B cell (primary cell): ENCODE measurements around the gene COX8C. TPM values are rescaled to one million over a fixed set of nuclear protein-coding genes. Genes with fewer than 3 reads are reported as not detected.

Experiments used
- ATAC-seq: fragments of 200-7000 bp; cut with Tn5 transposase; one replicate; pipeline ENCODE4 v1.10.0; 2021; ENCODE audit warnings: low read depth, mild to moderate bottlenecking, moderate number of reproducible peaks, moderate library complexity
- CTCF ChIA-PET: fragments of 350-600 bp; sonication (Branson Sonifier 250); formaldehyde crosslinking; loops from one replicate; lab custom pipeline; 2021; ENCODE audit warnings: antibody characterized with exemption, inconsistent platforms; lab: Charles Lee
- POLR2A ChIA-PET: fragments of 350-600 bp; sonication (Branson Sonifier 250); formaldehyde crosslinking; loops from one replicate; lab custom pipeline; 2021; ENCODE audit warnings: antibody characterized with exemption; lab: Charles Lee
- DNase-seq: peaks from one replicate; pipeline ENCODE4 v3.0.0; 2013
- H2AFZ ChIP-seq: 2 replicates; pipeline ENCODE4 v1.6.1; 2012; ENCODE audit warnings: mild to moderate bottlenecking, low read depth, low read length; ENCODE audit not compliant: insufficient read depth, poor library complexity, severe bottlenecking
- H3K27ac ChIP-seq, 2 donors: 1 replicate in 1 of 2; 2 replicates in 1 of 2; pipeline ENCODE4 v1.5.1; 2012 to 2013; ENCODE audit warnings: low read length in 2 of 2, mild to moderate bottlenecking in 2 of 2, moderate library complexity in 1 of 2
- H3K27me3 ChIP-seq, 4 experiments: fragments of 200-600 bp in 1 of 4; sonication (generic) in 1 of 4; replicated peaks in 1 of 4; 1 replicate in 2 of 4; 2 replicates in 2 of 4; pipeline versions ENCODE4 v1.6.1 to v1.7.0; 2013 to 2016; ENCODE audit warnings: low read length in 3 of 4, mild to moderate bottlenecking in 2 of 4, mixed read lengths in 1 of 4, moderate library complexity in 1 of 4; ENCODE audit not compliant: insufficient read depth in 4 of 4, control insufficient read depth in 3 of 4; ENCODE audit errors: control extremely low read depth in 1 of 4
- H3K36me3 ChIP-seq, 2 experiments: replicated peaks in 1 of 2; 1 replicate in 1 of 2; 2 replicates in 1 of 2; pipeline versions ENCODE4 v1.6.1 to v1.7.1; 2013; ENCODE audit warnings: low read length in 1 of 2; ENCODE audit not compliant: insufficient read depth in 2 of 2, control insufficient read depth in 1 of 2; ENCODE audit errors: control extremely low read depth in 1 of 2, extremely low read depth in 1 of 2
- H3K4me1 ChIP-seq, 2 donors: fragments of 200-600 bp in 1 of 2; sonication (generic) in 1 of 2; 1 replicate in 1 of 2; 2 replicates in 1 of 2; pipeline versions ENCODE4 v1.5.1 to v1.6.1; 2013 to 2017; ENCODE audit warnings: low read length in 2 of 2; ENCODE audit not compliant: control insufficient read depth in 2 of 2, insufficient read depth in 2 of 2
- H3K4me2 ChIP-seq: replicated peaks from 2 replicates; pipeline ENCODE3; 2012; ENCODE audit warnings: mild to moderate bottlenecking, low read depth, low read length; ENCODE audit not compliant: poor library complexity, severe bottlenecking
- H3K4me3 ChIP-seq, 5 experiments: fragments of 200-600 bp in 1 of 5; sonication (generic) in 1 of 5; 1 replicate in 3 of 5; 2 replicates in 2 of 5; pipeline versions ENCODE4 v1.5.1 to v1.7.0; 2011 to 2016; ENCODE audit warnings: low read length in 4 of 5, mild to moderate bottlenecking in 4 of 5, low read depth in 2 of 5, control low read depth in 1 of 5, moderate library complexity in 1 of 5; ENCODE audit not compliant: insufficient read depth in 1 of 5; ENCODE audit errors: control extremely low read depth in 1 of 5, extremely low read depth in 1 of 5
- H3K79me2 ChIP-seq: fragments of 200-600 bp; sonication (generic); one replicate; pipeline ENCODE4 v1.6.0; 2016; ENCODE audit warnings: low read length; ENCODE audit not compliant: control insufficient read depth, insufficient read depth
- H3K9ac ChIP-seq: fragments of 200-600 bp; sonication (generic); 2 replicates; pipeline ENCODE4 v1.6.1; 2017; ENCODE audit warnings: mild to moderate bottlenecking, low read length, moderate library complexity
- H3K9me3 ChIP-seq, 3 donors: one replicate each; pipeline versions ENCODE4 v1.6.1 to v1.7.1; 2013; ENCODE audit warnings: low read length in 2 of 3; ENCODE audit not compliant: control insufficient read depth in 2 of 3, insufficient read depth in 1 of 3; ENCODE audit errors: control extremely low read depth in 1 of 3
- H4K20me1 ChIP-seq: 2 replicates; pipeline ENCODE4 v1.6.0; 2012; ENCODE audit warnings: mild to moderate bottlenecking, low read length; ENCODE audit not compliant: insufficient read depth, control insufficient read depth, poor library complexity, severe bottlenecking
- H3K27ac Mint-ChIP-seq: one replicate; pipeline ENCODE4 v1.8.0; 2021; ENCODE audit warnings: mixed read lengths
- H3K27me3 Mint-ChIP-seq: one replicate; pipeline ENCODE4 v1.8.0; 2021; ENCODE audit warnings: mixed read lengths
- H3K4me1 Mint-ChIP-seq: one replicate; pipeline ENCODE4 v1.8.0; 2021; ENCODE audit warnings: mixed read lengths
- H3K4me3 Mint-ChIP-seq: one replicate; pipeline ENCODE4 v1.8.0; 2021; ENCODE audit warnings: mixed read lengths
- H3K9me3 Mint-ChIP-seq: one replicate; pipeline ENCODE4 v1.8.0; 2022; ENCODE audit warnings: mixed read lengths; ENCODE audit not compliant: insufficient read depth
- CTCF ChIP-seq: fragments of 200-600 bp; IDR thresholded peaks from one replicate; pipeline ENCODE4 v1.8.0; 2022; ENCODE audit warnings: antibody characterized with exemption, mild to moderate bottlenecking
- EZH2 ChIP-seq: IDR thresholded peaks from 2 replicates; pipeline ENCODE4 v1.6.1; 2012; ENCODE audit warnings: borderline replicate concordance, low read depth, mild to moderate bottlenecking, moderate library complexity, low read length; ENCODE audit not compliant: insufficient read depth, poor library complexity, severe bottlenecking
- WGBS: methylation state at CpG from one replicate; pipeline ENCODE4 v1.1.5; 2013; ENCODE audit warnings: missing lambda C conversion rate; ENCODE audit not compliant: insufficient coverage; 5-methylcytosine and 5-hydroxymethylcytosine counted together
- intact Hi-C: fragments of 100-400 bp; cut with micrococcal nuclease; formaldehyde crosslinking; loops from one replicate; pipeline ENCODE4 v1.10.0; 2022
- polyA plus RNA-seq: library from polyadenylated mRNA; depleted of rRNA; stranded (reverse); fragments of >200 nt; gene quantifications from 2 replicates; pipeline ENCODE4 v1.2.3, GENCODE V29; 2012
- total RNA-seq, 2 donors: library from RNA; stranded (reverse); fragments of 120-200 nt in 1 of 2; gene quantifications; 1 replicate in 1 of 2; 2 replicates in 1 of 2; pipeline versions ENCODE4 v1.2.3 to v1.2.4, GENCODE V29; 2013 to 2022

COX8C gene
- total and polyA plus RNA-seq, 2 donors (not counting 1 experiment from before 2014, with no cell fraction given), result not detected

- 9% methylated on average over 12 of the region's 21 CpGs for WGBS
Observed at GRCh38 chr14:93331728-93332396, 15.1 kb upstream of the COX8C start.

More at GRCh38 chr14:93331728-93332396, 15.1 kb upstream of the COX8C start:
- Histone ChIP-seq H3K4me1 (peaks cover 19 to 31% of the 10 kb centered on the region in 2 donors), H3K27ac (peak overlapping the region; percentile 43 to 92), H2AFZ (peak overlapping the region; percentile 92), H3K4me2 (peak overlapping the region; percentile 82), H3K9ac (peak overlapping the region; percentile 84), H3K9me3 (peaks cover 0 to 2% (median 0%) of the 10 kb centered on the region in 3 donors), H3K4me3 (peak overlapping the region; percentile 66 to 90 (median 81)), H3K27me3 (no peaks in the 10 kb centered on the region), H4K20me1 (peaks cover 6% of the 10 kb centered on the region), H3K36me3 (no peaks in the 10 kb centered on the region), H3K79me2 (peaks cover 57% of the 10 kb centered on the region)
- TF ChIP-seq CTCF (no peak), EZH2 (no peak)
- DNase-seq, result no peak
- POLR2A ChIA-PET, result no interaction called here
- no peaks in the 10 kb centered on the region for H3K9me3 Mint-ChIP-seq
- ATAC-seq, result no peak
- CTCF ChIA-PET, result interaction anchor here (0.6 kb wide), 1 partner anchor 16 kb away, joined by 3 read pairs; no protein-coding TSS in a partner anchor
- H3K4me1 Mint-ChIP-seq, result peaks cover 57% of the 10 kb centered on the region
- peak overlapping the region; percentile 89 for H3K27ac Mint-ChIP-seq
- H3K27me3 Mint-ChIP-seq, result no peaks in the 10 kb centered on the region
- H3K4me3 Mint-ChIP-seq, result peak overlapping the region; percentile 92
- intact Hi-C loops, result loop anchor here (2.0 kb wide), 2 partner anchors 217 to 631 kb away; partner anchors contain the start of gene ITPK1
